OCI-LY3 (cell line): ENCODE data around the gene VMP1.

ENCODE experiments used
- EZH2phosphoT487 ChIP-seq: fragments of 200-600 bp; shearing (Covaris generic); IDR thresholded peaks from 2 replicates; pipeline ENCODE4 v1.6.1; 2018; ENCODE audit warnings: antibody characterized with exemption, mixed run types, low read depth
- TF ChIP-seq, protein P1 (sequence below): fragments of 200-600, 300-600 bp; sonication (generic); IDR thresholded peaks from 2 replicates; pipeline ENCODE4 v1.5.1; 2014; ENCODE audit warnings: antibody characterized with exemption, low read length, low read depth

- TF ChIP-seq, protein P1, sequence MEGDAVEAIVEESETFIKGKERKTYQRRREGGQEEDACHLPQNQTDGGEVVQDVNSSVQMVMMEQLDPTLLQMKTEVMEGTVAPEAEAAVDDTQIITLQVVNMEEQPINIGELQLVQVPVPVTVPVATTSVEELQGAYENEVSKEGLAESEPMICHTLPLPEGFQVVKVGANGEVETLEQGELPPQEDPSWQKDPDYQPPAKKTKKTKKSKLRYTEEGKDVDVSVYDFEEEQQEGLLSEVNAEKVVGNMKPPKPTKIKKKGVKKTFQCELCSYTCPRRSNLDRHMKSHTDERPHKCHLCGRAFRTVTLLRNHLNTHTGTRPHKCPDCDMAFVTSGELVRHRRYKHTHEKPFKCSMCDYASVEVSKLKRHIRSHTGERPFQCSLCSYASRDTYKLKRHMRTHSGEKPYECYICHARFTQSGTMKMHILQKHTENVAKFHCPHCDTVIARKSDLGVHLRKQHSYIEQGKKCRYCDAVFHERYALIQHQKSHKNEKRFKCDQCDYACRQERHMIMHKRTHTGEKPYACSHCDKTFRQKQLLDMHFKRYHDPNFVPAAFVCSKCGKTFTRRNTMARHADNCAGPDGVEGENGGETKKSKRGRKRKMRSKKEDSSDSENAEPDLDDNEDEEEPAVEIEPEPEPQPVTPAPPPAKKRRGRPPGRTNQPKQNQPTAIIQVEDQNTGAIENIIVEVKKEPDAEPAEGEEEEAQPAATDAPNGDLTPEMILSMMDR: no peak
- no peak for TF ChIP-seq EZH2phosphoT487
Observed at GRCh38 chr17:59734226-59734625, 26.8 kb downstream of the VMP1 start.
